Subcutaneous adipose tissue (tissue), 4 donors: ENCODE results near the gene ZBBX. TPM values are rescaled to one million over a fixed set of nuclear protein-coding genes. Genes with fewer than 3 reads are reported as not detected.

Source experiments
- CTCF ChIP-seq: fragments of 450-650 bp; IDR thresholded peaks from one replicate; pipeline ENCODE4 v1.5.1; 2016; ENCODE audit warnings: low read depth, mild to moderate bottlenecking, control low read depth, antibody characterized with exemption, moderate library complexity
- total RNA-seq, 4 donors: library from RNA; depleted of rRNA; stranded (reverse); fragments of >200 nt; gene quantifications; one replicate each; pipeline ENCODE4 v1.1.0, GENCODE V29; 2016

ZBBX gene
- total RNA-seq, 4 donors from 2014 or later = not detected

- no peak for TF ChIP-seq CTCF
These were observed 177.0 kb downstream of the ZBBX start for GRCh38 chr3:167203062-167203461.

GRCh38 chr3:167198949-167199600 lies 181.0 kb downstream of the ZBBX start:
- TF ChIP-seq CTCF = no peak

Other genes starting within 250 kb of the ZBBX start
- 1 to 10 TPM in 1 of 4 donors, not detected in 3; 1.3 TPM for gene SERPINI2, start 93.7 kb upstream of the ZBBX start, total RNA-seq